ENCODE measurements around the gene SPP1.

SPP1 gene

GRCh38 chr4:87956501-87956900 is 19.0 kb upstream of the SPP1 start:
- no peak for TF ChIP-seq CTCF (IDR thresholded peaks at IDR 0.05; ENCODE audit: low read depth, low read length)
- no peak for DNase-seq (ENCODE audit: extremely low read depth, low read depth)

GRCh38 chr4:87957061-87957460 is 18.5 kb upstream of the SPP1 start:
- no peak for DNase-seq (ENCODE audit: extremely low read depth, low read depth)
- no peak for TF ChIP-seq CTCF (IDR thresholded peaks at IDR 0.05; ENCODE audit: low read depth, low read length)

- TF ChIP-seq CTCF (IDR thresholded peaks at IDR 0.05; ENCODE audit: low read depth, low read length) = no peak
- DNase-seq (ENCODE audit: extremely low read depth, low read depth) = no peak
Observed at GRCh38 chr4:87961993-87962392, 13.5 kb upstream of the SPP1 start.

GRCh38 chr4:87962398-87963146 is 12.9 kb upstream of the SPP1 start:
- no peak for DNase-seq (ENCODE audit: extremely low read depth, low read depth)
- no peak for TF ChIP-seq CTCF (IDR thresholded peaks at IDR 0.05; ENCODE audit: low read depth, low read length)

GRCh38 chr4:87965501-87965975 is 10.0 kb upstream of the SPP1 start:
- no peak for TF ChIP-seq CTCF (IDR thresholded peaks at IDR 0.05; ENCODE audit: low read depth, low read length)
- no peak for DNase-seq (ENCODE audit: extremely low read depth, low read depth)

GRCh38 chr4:87966095-87966496 is 9.4 kb upstream of the SPP1 start:
- no peak for TF ChIP-seq CTCF (IDR thresholded peaks at IDR 0.05; ENCODE audit: low read depth, low read length)
- DNase-seq (ENCODE audit: extremely low read depth, low read depth) = no peak

GRCh38 chr4:87967193-87967592 is 8.3 kb upstream of the SPP1 start:
- DNase-seq (ENCODE audit: extremely low read depth, low read depth) = no peak
- no peak for TF ChIP-seq CTCF (IDR thresholded peaks at IDR 0.05; ENCODE audit: low read depth, low read length)

Data from AG09319 (cell line).